T-helper 22 cell (primary cell): ENCODE measurements around the gene DGKB.

Source experiments
- DNase-seq: peaks from one replicate; pipeline ENCODE4 v3.0.0-alpha.2; 2020; ENCODE audit warnings: low read depth

DGKB gene

GRCh38 chr7:14381936-14382335, 520.6 kb downstream of the DGKB start:
- DNase-seq: no peak

- no peak for DNase-seq
These were observed 521.2 kb downstream of the DGKB start for GRCh38 chr7:14381306-14381705.

GRCh38 chr7:14380881-14381280, 521.7 kb downstream of the DGKB start:
- no peak for DNase-seq

- no peak for DNase-seq
These were observed 524.8 kb downstream of the DGKB start for GRCh38 chr7:14377646-14378266.

- no peak for DNase-seq
These were observed 525.8 kb downstream of the DGKB start for GRCh38 chr7:14376711-14377110.

DNA sequence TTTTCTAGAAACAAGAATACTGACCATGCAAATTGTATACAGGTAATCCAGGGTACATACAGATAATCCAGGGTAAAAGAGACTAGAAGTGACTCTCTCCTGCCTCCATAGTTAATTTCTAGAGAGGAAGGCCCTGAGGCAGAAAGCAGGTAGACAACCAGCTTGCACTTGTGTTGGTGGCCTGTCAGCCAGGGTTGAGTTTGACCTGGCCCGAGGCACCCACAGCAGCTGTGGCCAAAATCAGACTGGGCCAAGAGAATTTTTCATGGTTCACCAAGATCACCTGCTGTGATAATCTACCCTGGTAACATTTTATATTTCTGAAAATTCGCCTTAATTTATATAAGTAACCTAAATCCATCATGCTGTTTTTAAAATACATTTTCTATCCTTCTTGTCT, 526.6 kb downstream of the DGKB start:
- DNase-seq: no peak

DNA sequence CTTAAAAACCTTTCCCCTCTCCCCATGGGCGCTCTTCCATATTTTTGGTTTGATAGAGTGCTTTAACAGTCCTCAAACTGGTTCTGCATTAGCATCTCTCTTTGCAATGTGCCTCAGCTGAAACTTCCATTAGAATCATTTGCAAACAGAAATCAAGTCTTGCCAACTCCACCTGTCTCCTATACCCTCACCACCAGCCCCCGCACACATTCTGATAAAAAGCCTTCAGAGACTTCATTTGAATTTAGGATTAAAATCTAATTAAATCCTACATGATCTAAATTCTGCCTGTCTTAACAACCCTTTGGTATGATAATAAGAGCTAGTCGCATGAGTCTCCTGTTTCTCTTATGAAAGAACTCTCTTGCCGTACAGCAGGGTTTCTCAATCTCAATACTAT, 528.2 kb downstream of the DGKB start:
- DNase-seq: no peak

- no peak for DNase-seq
These were observed 534.3 kb downstream of the DGKB start for GRCh38 chr7:14368285-14368684.

GRCh38 chr7:14351167-14351566, 551.4 kb downstream of the DGKB start:
- DNase-seq: no peak

DNA sequence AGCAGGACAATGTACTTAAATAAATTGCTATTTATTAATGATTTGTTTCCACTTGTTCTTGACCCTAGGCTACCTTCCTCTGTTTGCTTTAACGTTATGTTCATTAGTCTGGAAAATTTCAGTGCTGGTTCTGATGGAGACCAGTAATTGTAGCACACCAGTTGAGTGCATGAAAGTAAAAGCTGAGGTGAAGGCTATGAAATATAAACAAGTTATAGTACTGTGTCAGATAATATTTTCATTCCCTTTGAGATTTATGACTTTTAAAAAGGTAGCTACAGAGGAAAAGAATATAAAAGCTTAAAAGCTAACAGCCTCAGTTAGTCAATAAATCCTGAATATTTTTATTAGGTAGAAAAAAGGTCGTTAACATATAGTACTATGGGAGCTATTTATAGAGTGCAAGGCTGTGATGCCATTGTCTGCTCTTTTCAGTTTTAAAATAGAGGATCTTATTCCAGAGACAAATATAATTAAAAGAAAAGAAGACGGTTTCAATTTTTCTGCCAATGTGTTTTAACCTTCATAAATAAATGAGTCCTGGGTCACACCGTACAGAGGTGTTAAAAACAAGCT, 561.3 kb downstream of the DGKB start:
- no peak for DNase-seq

DNA sequence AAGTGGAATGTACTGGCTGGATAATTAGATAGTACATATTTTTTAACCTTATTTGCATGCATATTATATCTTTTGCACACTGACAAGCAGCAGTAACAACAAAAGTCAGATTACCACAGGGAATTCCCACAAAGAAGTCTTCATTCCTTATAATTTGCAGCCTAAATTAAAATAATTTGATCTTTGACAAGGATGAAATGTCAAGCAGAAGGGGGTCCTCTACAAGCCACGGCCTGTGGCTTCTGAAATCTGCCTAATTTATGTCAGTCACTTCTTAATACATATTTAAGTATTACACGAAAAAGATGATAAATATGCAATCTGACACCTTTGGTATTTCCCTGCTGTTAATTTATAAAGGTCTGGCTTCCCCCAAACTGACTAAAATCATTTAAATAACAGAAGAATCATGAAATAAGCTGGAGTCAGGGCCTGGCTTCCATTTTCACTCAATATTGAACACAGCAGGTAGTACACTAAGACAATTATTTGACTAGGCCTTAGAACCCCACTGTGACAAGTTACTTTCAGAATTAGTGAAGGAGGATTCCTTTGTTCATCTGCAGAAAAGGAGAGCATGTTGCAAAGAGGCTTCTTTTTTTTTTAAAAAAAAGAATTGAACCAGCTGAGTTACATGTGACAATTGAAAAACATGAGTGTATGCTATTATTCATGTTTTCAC, 562.0 kb downstream of the DGKB start:
- DNase-seq: no peak

GRCh38 chr7:14339861-14340260, 562.7 kb downstream of the DGKB start:
- no peak for DNase-seq

- no peak for DNase-seq
These were observed 566.3 kb downstream of the DGKB start for GRCh38 chr7:14336256-14336655.

GRCh38 chr7:14332155-14332554, 570.4 kb downstream of the DGKB start:
- DNase-seq: no peak

- DNase-seq: no peak
These were observed 577.8 kb downstream of the DGKB start for GRCh38 chr7:14324767-14325166.

DNA sequence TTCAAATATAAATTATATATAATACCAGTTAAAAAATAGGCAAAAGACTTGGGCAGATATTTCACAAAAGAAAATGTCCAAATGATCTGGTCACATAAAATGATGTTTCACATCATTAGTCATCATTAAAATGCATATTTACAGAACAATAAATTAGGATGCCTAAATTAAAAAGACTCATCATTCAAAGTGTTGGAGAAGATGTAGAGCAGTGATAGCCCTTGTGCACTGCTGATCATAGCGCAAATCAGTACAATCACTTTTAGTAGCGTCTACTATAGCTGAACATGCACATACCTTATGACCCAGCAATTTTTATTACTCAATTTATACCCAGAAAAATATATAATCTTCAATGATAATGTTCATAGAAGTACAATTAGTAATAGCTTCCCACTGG, 579.8 kb downstream of the DGKB start:
- DNase-seq: no peak

GRCh38 chr7:14321947-14322346, 580.6 kb downstream of the DGKB start:
- no peak for DNase-seq

GRCh38 chr7:14309432-14309831, 593.1 kb downstream of the DGKB start:
- DNase-seq: no peak

GRCh38 chr7:14305233-14305866, 597.2 kb downstream of the DGKB start:
- DNase-seq: no peak

- DNase-seq: no peak
These were observed 599.0 kb downstream of the DGKB start for GRCh38 chr7:14303536-14303935.

DNA sequence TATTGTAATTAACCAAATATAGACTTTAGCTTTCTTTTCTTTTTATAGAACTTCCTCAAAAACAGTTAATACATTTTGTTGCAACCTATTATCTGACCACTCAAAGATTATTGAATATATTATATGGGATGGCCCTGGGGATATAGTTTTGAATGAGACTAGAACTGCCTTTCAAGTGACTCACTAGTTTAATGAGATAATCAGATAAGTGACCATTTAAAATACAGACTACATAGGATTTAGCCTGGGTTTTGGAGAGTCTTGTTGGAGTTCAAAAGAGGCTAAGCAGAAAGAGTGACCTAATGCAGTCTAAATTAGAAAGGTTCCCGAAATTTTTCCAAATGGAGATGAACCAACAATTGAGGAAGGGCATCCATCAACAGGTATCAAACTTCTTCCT, 607.9 kb downstream of the DGKB start:
- no peak for DNase-seq

- no peak for DNase-seq
These were observed 609.1 kb downstream of the DGKB start for GRCh38 chr7:14293434-14293833.

DNA sequence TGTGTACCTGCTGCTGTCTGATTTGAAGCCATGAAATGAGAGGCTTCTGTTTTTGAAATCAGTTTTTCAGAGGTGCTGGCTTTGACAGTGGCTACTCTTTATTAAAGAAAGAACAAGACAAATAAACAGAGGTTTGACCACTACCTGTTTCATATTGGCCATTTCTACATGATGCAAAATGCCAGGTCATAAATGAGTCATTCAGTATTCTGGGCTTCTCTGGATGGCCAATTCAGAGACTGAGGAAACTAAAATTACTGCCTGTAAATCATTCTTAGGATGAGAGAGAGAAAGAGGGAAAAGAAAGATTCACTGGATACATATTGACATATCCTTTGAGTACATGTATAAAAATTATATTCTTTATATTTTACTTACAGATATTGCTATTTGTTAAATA, 609.8 kb downstream of the DGKB start:
- DNase-seq: no peak
